Vagina (tissue), 2 donors: ENCODE measurements around the gene AMOTL1. TPM values are rescaled to one million over a fixed set of nuclear protein-coding genes. Genes with fewer than 3 reads are reported as not detected.
A peak's percentile ranks its signal among the peaks of the same experiment; 100 is the strongest.

ENCODE experiments used
- DNase-seq, 2 donors: peaks; one replicate each; pipeline ENCODE4 v3.0.0-alpha.2; 2017; ENCODE audit errors: extremely low spot score in 2 of 2
- H3K27ac ChIP-seq: fragments of 200-600 bp; sonication (generic); one replicate; pipeline ENCODE4 v1.5.1; 2019
- H3K27me3 ChIP-seq: fragments of 200-600 bp; sonication (generic); one replicate; pipeline ENCODE4 v1.5.1; 2019
- H3K36me3 ChIP-seq, 2 donors: fragments of 200-600 bp; sonication (generic); one replicate each; pipeline ENCODE4 v1.5.1; 2017 to 2019
- H3K4me1 ChIP-seq: fragments of 200-600 bp; sonication (generic); one replicate; pipeline ENCODE4 v1.5.1; 2019
- H3K4me3 ChIP-seq, 2 donors: fragments of 200-600 bp; sonication (generic); 1 replicate in 1 of 2; 2 replicates in 1 of 2; pipeline ENCODE4 v1.5.1; 2016 to 2019
- H3K9me3 ChIP-seq: fragments of 200-600 bp; sonication (generic); one replicate; pipeline ENCODE4 v1.5.1; 2019
- CTCF ChIP-seq, 3 experiments: fragments of 450-650 bp in 2 of 3; fragments of 200-600 bp in 1 of 3; sonication (generic) in 1 of 3; IDR thresholded peaks; one replicate each; pipeline ENCODE4 v1.5.1; 2017 to 2019; ENCODE audit warnings: antibody characterized with exemption in 3 of 3, mild to moderate bottlenecking in 2 of 3, moderate library complexity in 2 of 3
- POLR2A ChIP-seq, 2 donors: fragments of 450-650 bp; IDR thresholded peaks; one replicate each; pipeline ENCODE4 v1.6.1; 2017; ENCODE audit warnings: antibody characterized with exemption in 2 of 2, mild to moderate bottlenecking in 2 of 2, moderate library complexity in 2 of 2
- POLR2AphosphoS5 ChIP-seq, 2 donors: sonication (generic); formaldehyde crosslinking; IDR thresholded peaks; one replicate each; pipeline ENCODE4 v1.9.0; 2017; ENCODE audit warnings: antibody characterized with exemption in 2 of 2, mild to moderate bottlenecking in 2 of 2, low read depth in 1 of 2; ENCODE audit not compliant: insufficient read depth in 1 of 2
- intact Hi-C: fragments of 100-400 bp; cut with DNase I; formaldehyde crosslinking; loops from one replicate; pipeline ENCODE4 v1.15.1; 2023
- total RNA-seq: library from RNA; depleted of rRNA; stranded (reverse); fragments of >200 nt; gene quantifications from one replicate; pipeline ENCODE4 v1.2.3, GENCODE V29; 2016

Gene AMOTL1
- total RNA-seq, 1 donor from 2014 or later = 45.7 TPM

GRCh38 chr11:94920311-94920710 lies 152.2 kb downstream of the AMOTL1 start:
- H3K4me1 ChIP-seq = peaks cover 11% of the 10 kb centered on the region
- H3K9me3 ChIP-seq = no peaks in the 10 kb centered on the region
- TF ChIP-seq CTCF (IDR thresholded peaks at IDR 0.05) (no peak), POLR2A (IDR thresholded peaks at IDR 0.05) (no peak), POLR2AphosphoS5 (IDR thresholded peaks at IDR 0.05; ENCODE audit: insufficient read depth in 1 of 2, low read depth in 1 of 2) (no peak)
- intact Hi-C loops = no loop called here
- H3K27ac ChIP-seq = no peak overlapping the region
- H3K4me3 ChIP-seq = no peak overlapping the region
- DNase-seq = no peak
- H3K27me3 ChIP-seq = no peaks in the 10 kb centered on the region
- no peaks in the 10 kb centered on the region for H3K36me3 ChIP-seq

GRCh38 chr11:94922321-94923003 lies 154.3 kb downstream of the AMOTL1 start:
- intact Hi-C loops = no loop called here
- DNase-seq = no peak
- no peaks in the 10 kb centered on the region for H3K36me3 ChIP-seq
- no peak overlapping the region for H3K27ac ChIP-seq
- TF ChIP-seq POLR2AphosphoS5 (IDR thresholded peaks at IDR 0.05; ENCODE audit: insufficient read depth in 1 of 2, low read depth in 1 of 2) (no peak), CTCF (IDR thresholded peaks at IDR 0.05) (no peak), POLR2A (IDR thresholded peaks at IDR 0.05) (no peak)
- no peak overlapping the region for H3K4me3 ChIP-seq
- H3K9me3 ChIP-seq = no peaks in the 10 kb centered on the region
- no peaks in the 10 kb centered on the region for H3K27me3 ChIP-seq
- H3K4me1 ChIP-seq = peaks cover 24% of the 10 kb centered on the region

- DNase-seq = no peak
- H3K27ac ChIP-seq = no peak overlapping the region
- no peak overlapping the region for H3K4me3 ChIP-seq
- no peaks in the 10 kb centered on the region for H3K36me3 ChIP-seq
- intact Hi-C loops = no loop called here
- H3K4me1 ChIP-seq = peaks cover 29% of the 10 kb centered on the region
- no peak for TF ChIP-seq POLR2A (IDR thresholded peaks at IDR 0.05)
- TF ChIP-seq POLR2AphosphoS5 (IDR thresholded peaks at IDR 0.05; ENCODE audit: insufficient read depth in 1 of 2, low read depth in 1 of 2) = no peak
- TF ChIP-seq CTCF (IDR thresholded peaks at IDR 0.05) = no peak
- no peaks in the 10 kb centered on the region for H3K9me3 ChIP-seq
- no peaks in the 10 kb centered on the region for H3K27me3 ChIP-seq
These were observed 154.8 kb downstream of the AMOTL1 start for GRCh38 chr11:94923004-94923334.

GRCh38 chr11:94924171-94924572 lies 156.0 kb downstream of the AMOTL1 start:
- DNase-seq = no peak
- Histone ChIP-seq H3K4me3 (no peak overlapping the region), H3K27ac (peak overlapping the region; percentile 34), H3K36me3 (no peaks in the 10 kb centered on the region), H3K4me1 (peaks cover 41% of the 10 kb centered on the region), H3K9me3 (no peaks in the 10 kb centered on the region), H3K27me3 (no peaks in the 10 kb centered on the region)
- intact Hi-C loops = no loop called here
- TF ChIP-seq POLR2A (IDR thresholded peaks at IDR 0.05) (no peak), POLR2AphosphoS5 (IDR thresholded peaks at IDR 0.05; ENCODE audit: insufficient read depth in 1 of 2, low read depth in 1 of 2) (no peak), CTCF (IDR thresholded peaks at IDR 0.05) (no peak)

- intact Hi-C loops = no loop called here
- Histone ChIP-seq H3K9me3 (no peaks in the 10 kb centered on the region), H3K27ac (peak overlapping the region; percentile 34), H3K27me3 (no peaks in the 10 kb centered on the region), H3K4me3 (no peak overlapping the region), H3K4me1 (peaks cover 41% of the 10 kb centered on the region), H3K36me3 (no peaks in the 10 kb centered on the region)
- DNase-seq = no peak
- no peak for TF ChIP-seq POLR2A (IDR thresholded peaks at IDR 0.05)
- peak in 1 of 2 donors; percentile 24 for TF ChIP-seq POLR2AphosphoS5 (IDR thresholded peaks at IDR 0.05; ENCODE audit: insufficient read depth in 1 of 2, low read depth in 1 of 2)
These were observed 156.5 kb downstream of the AMOTL1 start for GRCh38 chr11:94924612-94925011.
